Kidney (tissue), 14 donors: ENCODE measurements around the gene GC. TPM values are rescaled to one million over a fixed set of nuclear protein-coding genes. Genes with fewer than 3 reads are reported as not detected.
"Not testable (repeated sequence)": the region's sequence is repeated elsewhere in the genome, so short reads cannot be mapped to it uniquely, and the experiment has no call there.

Source experiments
- DNase-seq, 5 donors: peaks; one replicate each; pipeline ENCODE4 v3.0.0-alpha.2; 2013 to 2020
- FAIRE-seq: peaks from 2 replicates; lab custom pipeline; 2012; peaks lifted over from hg19 to GRCh38; lab: Jason Lieb, UNC
- H3K27ac ChIP-seq, 2 donors: one replicate each; pipeline ENCODE4 v1.7.0; 2013; ENCODE audit warnings: low read depth in 2 of 2, low read length in 2 of 2, inconsistent platforms in 1 of 2
- H3K27me3 ChIP-seq: one replicate; pipeline ENCODE4 v1.7.1; 2013; ENCODE audit warnings: low read length, inconsistent platforms; ENCODE audit not compliant: control insufficient read depth, insufficient read depth
- H3K36me3 ChIP-seq, 3 donors: one replicate each; pipeline versions ENCODE4 v1.7.0 to v1.7.1; 2013; ENCODE audit warnings: low read length in 3 of 3, control low read depth in 1 of 3, inconsistent platforms in 1 of 3; ENCODE audit not compliant: insufficient read depth in 3 of 3, control insufficient read depth in 2 of 3
- H3K4me1 ChIP-seq, 3 donors: one replicate each; pipeline versions ENCODE4 v1.7.0 to v1.7.1; 2013; ENCODE audit warnings: low read length in 3 of 3, inconsistent platforms in 1 of 3, low read depth in 1 of 3; ENCODE audit not compliant: control insufficient read depth in 2 of 3, insufficient read depth in 2 of 3
- H3K4me3 ChIP-seq, 3 donors: one replicate each; pipeline versions ENCODE4 v1.7.0 to v1.8.1; 2013; ENCODE audit warnings: low read length in 3 of 3, control low read depth in 1 of 3, inconsistent platforms in 1 of 3
- H3K9ac ChIP-seq, 3 donors: one replicate each; pipeline versions ENCODE4 v1.7.0 to v1.7.1; 2013; ENCODE audit warnings: low read length in 3 of 3, control low read depth in 1 of 3, inconsistent platforms in 1 of 3
- H3K9me3 ChIP-seq, 3 donors: one replicate each; pipeline versions ENCODE4 v1.7.0 to v1.7.1; 2013; ENCODE audit warnings: low read length in 3 of 3, control low read depth in 1 of 3, inconsistent platforms in 1 of 3; ENCODE audit not compliant: control insufficient read depth in 2 of 3, insufficient read depth in 1 of 3
- CTCF ChIP-seq: IDR thresholded peaks from 3 replicates; pipeline ENCODE4 v1.5.1; 2012; ENCODE audit warnings: mild to moderate bottlenecking, moderate library complexity, borderline replicate concordance; ENCODE audit not compliant: insufficient read depth; ENCODE audit errors: extremely low read depth
- intact Hi-C: fragments of 100-400 bp; cut with DNase I; formaldehyde crosslinking; loops from one replicate; pipeline ENCODE4 v1.11.1; 2022
- polyA plus RNA-seq: library from polyadenylated mRNA; stranded (reverse); fragments of 350-450 nt; fragmentation: Illumina TruSeq; extraction: RNeasy Lipid Tissue Mini Kit (QIAGEN cat#74804); gene quantifications from one replicate; pipeline ENCODE4 v1.2.3, GENCODE V29; 2014; ENCODE audit warnings: low read depth, low replicate concordance; ENCODE audit not compliant: insufficient read depth
- total RNA-seq: library from RNA; stranded (reverse); fragmentation: NEBNext Ultra II Directional; extraction: Animal tissue kit (Norgen Biotek cat#: 25700); gene quantifications from one replicate; pipeline ENCODE4 v1.2.1, GENCODE V29; 2021
- donor health status: control.
- donor health status: control.
- donor health status: control.
- donor health status: control.
- donor health status: control.
- donor health status: DM: yes; HTN: yes; CAD: no.
- donor health status: Normal renal cell carcinoma (clear cell type).

Gene GC
- total and polyA plus RNA-seq, 2 donors from 2014 or later: 0.69 to 1.8 TPM

GRCh38 chr4:71816676-71817303 is 32.9 kb upstream of the GC start:
- intact Hi-C loops: no loop called here
- H3K4me1 ChIP-seq: no peaks in the 10 kb centered on the region
- H3K27me3 ChIP-seq: no peaks in the 10 kb centered on the region
- no peak overlapping the region for H3K9ac ChIP-seq
- no peaks in the 10 kb centered on the region for H3K36me3 ChIP-seq
- TF ChIP-seq CTCF: no peak
- no peak overlapping the region for H3K27ac ChIP-seq
- no peak overlapping the region for H3K4me3 ChIP-seq
- DNase-seq: no peak
- no peak for FAIRE-seq
- no peaks in the 10 kb centered on the region for H3K9me3 ChIP-seq

DNA sequence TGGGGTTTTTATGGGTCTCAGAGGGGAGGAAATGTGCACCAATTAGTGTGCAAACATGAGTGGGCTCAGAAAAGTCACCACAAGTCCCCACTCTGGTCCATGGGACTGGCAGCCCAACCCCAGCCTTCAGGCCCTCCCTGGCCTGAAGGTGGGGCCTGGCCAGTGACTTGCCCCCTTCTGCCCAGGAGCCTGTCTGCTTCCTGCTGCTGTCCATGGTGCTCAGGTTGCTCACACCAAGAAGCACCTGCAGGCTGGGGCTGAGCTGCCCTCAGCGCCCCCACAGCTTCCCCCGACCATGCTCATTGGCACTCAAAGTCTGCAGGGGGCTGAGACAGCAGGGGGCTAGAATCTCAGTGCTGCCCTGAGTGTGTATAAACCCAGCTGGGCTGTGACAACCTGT is 30.6 kb upstream of the GC start:
- H3K36me3 ChIP-seq: no peaks in the 10 kb centered on the region
- peak in 2 of 5 donors; percentile 27 to 35 for DNase-seq
- no peaks in the 10 kb centered on the region for H3K9me3 ChIP-seq
- no peak for FAIRE-seq
- H3K9ac ChIP-seq: no peak overlapping the region
- H3K4me1 ChIP-seq: no peaks in the 10 kb centered on the region
- H3K27me3 ChIP-seq: no peaks in the 10 kb centered on the region
- H3K27ac ChIP-seq: no peak overlapping the region
- TF ChIP-seq CTCF: no peak
- intact Hi-C loops: no loop called here
- H3K4me3 ChIP-seq: no peak overlapping the region

DNA sequence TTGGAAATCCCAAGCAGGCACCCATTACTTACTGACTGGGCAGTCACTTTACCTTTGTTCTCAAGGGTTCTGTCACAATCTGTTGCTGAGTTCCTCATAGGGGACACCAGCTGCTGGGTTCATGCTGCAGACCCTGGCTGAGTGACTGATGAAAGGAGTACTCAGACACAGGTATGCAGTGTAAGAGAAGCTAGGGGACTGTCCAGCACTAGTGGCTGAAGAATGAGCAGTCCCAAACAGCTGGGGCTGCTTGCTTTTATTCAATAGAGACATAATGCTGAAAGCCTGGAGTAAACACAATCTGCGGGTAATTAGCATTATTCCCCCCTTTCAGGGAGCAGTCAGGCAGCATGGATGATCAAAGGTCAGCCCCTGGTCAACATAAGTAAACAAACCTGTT is 25.9 kb upstream of the GC start:
- H3K27me3 ChIP-seq, H3K27ac ChIP-seq, DNase-seq, H3K9ac ChIP-seq, intact Hi-C loops, FAIRE-seq, H3K9me3 ChIP-seq, H3K36me3 ChIP-seq, H3K4me3 ChIP-seq, H3K4me1 ChIP-seq: not testable (repeated sequence)

DNA sequence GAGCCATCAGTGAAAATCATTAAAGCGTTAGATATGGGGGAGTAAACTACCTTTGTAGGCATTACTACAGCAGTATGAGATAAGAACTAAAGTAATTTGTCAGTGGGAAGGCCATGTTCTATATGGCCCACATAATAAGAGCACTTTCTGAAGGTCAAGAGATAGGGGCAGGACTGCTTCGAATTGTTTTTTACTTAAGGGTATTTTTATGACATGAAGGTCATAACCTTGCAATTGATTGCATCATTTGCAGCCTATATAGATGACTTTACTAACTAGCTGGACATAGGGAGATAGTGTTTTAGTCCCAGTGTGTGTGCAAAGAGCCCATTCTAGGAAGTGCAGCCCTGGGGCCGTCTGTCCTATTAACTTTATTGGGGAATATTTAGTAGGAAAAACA is 23.6 kb upstream of the GC start:
- FAIRE-seq (no peak), DNase-seq (no peak)
- no peak overlapping the region for H3K27ac ChIP-seq
- no peak overlapping the region for H3K9ac ChIP-seq
- no peaks in the 10 kb centered on the region for H3K4me1 ChIP-seq
- no peaks in the 10 kb centered on the region for H3K36me3 ChIP-seq
- H3K27me3 ChIP-seq: no peaks in the 10 kb centered on the region
- intact Hi-C loops: no loop called here
- no peak for TF ChIP-seq CTCF
- H3K9me3 ChIP-seq: no peaks in the 10 kb centered on the region
- H3K4me3 ChIP-seq: no peak overlapping the region

- H3K9ac ChIP-seq, H3K36me3 ChIP-seq, intact Hi-C loops, DNase-seq, H3K27ac ChIP-seq, H3K9me3 ChIP-seq, H3K27me3 ChIP-seq, FAIRE-seq, H3K4me1 ChIP-seq, H3K4me3 ChIP-seq: not testable (repeated sequence)
These were observed 21.4 kb upstream of the GC start for GRCh38 chr4:71805230-71805629.

GRCh38 chr4:71804017-71804697 is 20.3 kb upstream of the GC start:
- FAIRE-seq, intact Hi-C loops, H3K27ac ChIP-seq, H3K4me1 ChIP-seq, H3K9ac ChIP-seq, H3K36me3 ChIP-seq, H3K27me3 ChIP-seq, H3K9me3 ChIP-seq, H3K4me3 ChIP-seq: not testable (repeated sequence)
- DNase-seq: peak in 3 of 5 donors; percentile 9 to 14 (median 12)
